IMR-90 (cell line): ENCODE results near the gene GATA5. TPM values are rescaled to one million over a fixed set of nuclear protein-coding genes. Genes with fewer than 3 reads are reported as not detected.

Source experiments
- ATAC-seq: fragments of 200-7000 bp; cut with Tn5 transposase; 2 replicates; pipeline ENCODE4 v1.9.1; 2020; ENCODE audit warnings: low read depth, mild to moderate bottlenecking, moderate library complexity
- BruUV-seq: library from RNA; stranded (reverse); fragments of 400-500 nt; replicated peaks from 2 replicates; lab custom pipeline; 2021; lab: Mats Ljungman, UMichigan
- CTCF ChIA-PET: fragments of 300-600 bp; formaldehyde crosslinking; extraction: SDS; loops from one replicate; lab custom pipeline; 2021; ENCODE audit warnings: antibody characterized with exemption; lab: Yijun Ruan, JAX
- POLR2A ChIA-PET: fragments of 300-600 bp; sonication (Branson Sonifier 250); formaldehyde crosslinking; loops from one replicate; lab custom pipeline; 2022; ENCODE audit warnings: antibody characterized with exemption; ENCODE audit not compliant: unreplicated experiment; lab: Charles Lee
- DNase-seq: peaks from one replicate; pipeline ENCODE4 v3.0.0; 2013
- H2AFZ ChIP-seq: replicated peaks from 2 replicates; pipeline ENCODE3; 2013; ENCODE audit warnings: low read length, mild to moderate bottlenecking; ENCODE audit not compliant: poor library complexity
- H2AK5ac ChIP-seq: 2 replicates; pipeline ENCODE4 v1.6.1; 2013; ENCODE audit warnings: low read depth, low read length, inconsistent platforms
- H2AK9ac ChIP-seq: replicated peaks from 2 replicates; pipeline ENCODE3; 2013; ENCODE audit warnings: mild to moderate bottlenecking, low read depth, low read length, moderate library complexity; ENCODE audit not compliant: poor library complexity
- H2BK120ac ChIP-seq: 2 replicates; pipeline ENCODE4 v1.6.1; 2013; ENCODE audit warnings: low read depth, low read length, inconsistent platforms
- H2BK15ac ChIP-seq: 3 replicates; pipeline ENCODE4 v1.6.1; 2013; ENCODE audit warnings: low read depth, low read length, inconsistent platforms
- H2BK20ac ChIP-seq: 2 replicates; pipeline ENCODE4 v1.6.1; 2013; ENCODE audit warnings: low read depth, mild to moderate bottlenecking, inconsistent platforms, low read length, moderate library complexity
- H2BK5ac ChIP-seq: 2 replicates; pipeline ENCODE4 v1.6.1; 2013; ENCODE audit warnings: mild to moderate bottlenecking, low read depth, low read length, inconsistent platforms; ENCODE audit not compliant: poor library complexity, severe bottlenecking
- H3K14ac ChIP-seq: replicated peaks from 2 replicates; pipeline ENCODE4 v1.6.1; 2013; ENCODE audit warnings: low read depth, low read length, inconsistent platforms
- H3K18ac ChIP-seq: 2 replicates; pipeline ENCODE4 v1.6.1; 2013; ENCODE audit warnings: low read depth, low read length, control low read depth
- H3K23ac ChIP-seq: 2 replicates; pipeline ENCODE4 v1.6.1; 2013; ENCODE audit warnings: low read depth, low read length, inconsistent platforms
- H3K27ac ChIP-seq: 2 replicates; pipeline ENCODE4 v1.5.1; 2013; ENCODE audit warnings: mild to moderate bottlenecking, control low read depth, low read length; ENCODE audit not compliant: insufficient read depth
- H3K27me3 ChIP-seq: 2 replicates; pipeline ENCODE4 v1.6.1; 2013; ENCODE audit warnings: low read length; ENCODE audit not compliant: control insufficient read depth, insufficient read depth
- H3K36me3 ChIP-seq: 2 replicates; pipeline ENCODE4 v1.6.1; 2013; ENCODE audit warnings: low read length, mixed read lengths; ENCODE audit not compliant: control insufficient read depth, insufficient read depth
- H3K4ac ChIP-seq: 2 replicates; pipeline ENCODE4 v1.6.1; 2013; ENCODE audit warnings: low read depth, low read length, inconsistent platforms
- H3K4me1 ChIP-seq: 2 replicates; pipeline ENCODE4 v1.6.1; 2013; ENCODE audit warnings: low read length, mixed read lengths; ENCODE audit not compliant: control insufficient read depth, insufficient read depth
- H3K4me2 ChIP-seq: 2 replicates; pipeline ENCODE4 v1.6.1; 2013; ENCODE audit warnings: low read depth, mild to moderate bottlenecking, control low read depth, low read length, moderate library complexity
- H3K4me3 ChIP-seq: 2 replicates; pipeline ENCODE4 v1.5.1; 2013; ENCODE audit warnings: low read depth, mild to moderate bottlenecking, control low read depth, low read length, moderate library complexity; ENCODE audit not compliant: insufficient read depth
- H3K56ac ChIP-seq: 2 replicates; pipeline ENCODE4 v1.6.1; 2013; ENCODE audit warnings: low read length, inconsistent platforms; ENCODE audit not compliant: insufficient read depth; ENCODE audit errors: extremely low read depth
- H3K79me1 ChIP-seq, 2 experiments: 2 replicates each; pipeline ENCODE4 v1.6.1; 2013; ENCODE audit warnings: low read length in 2 of 2, inconsistent platforms in 1 of 2, low read depth in 1 of 2
- H3K9ac ChIP-seq: 2 replicates; pipeline ENCODE4 v1.6.1; 2013; ENCODE audit warnings: low read depth, low read length, control low read depth
- H3K9me1 ChIP-seq: 2 replicates; pipeline ENCODE4 v1.6.1; 2013; ENCODE audit warnings: low read length, inconsistent platforms; ENCODE audit not compliant: insufficient read depth
- H3K9me3 ChIP-seq: 2 replicates; pipeline ENCODE4 v1.6.1; 2013; ENCODE audit warnings: low read length; ENCODE audit not compliant: control insufficient read depth, insufficient read depth
- H4K20me1 ChIP-seq: 2 replicates; pipeline ENCODE4 v1.6.1; 2013; ENCODE audit warnings: low read length, inconsistent platforms; ENCODE audit not compliant: insufficient read depth
- H4K5ac ChIP-seq: 2 replicates; pipeline ENCODE4 v1.6.1; 2013; ENCODE audit warnings: mild to moderate bottlenecking, low read depth, low read length, control low read depth
- H4K8ac ChIP-seq, 2 experiments: 2 replicates each; pipeline ENCODE4 v1.6.1; 2013; ENCODE audit warnings: low read depth in 2 of 2, low read length in 2 of 2, control low read depth in 1 of 2, inconsistent platforms in 1 of 2
- H4K91ac ChIP-seq: 2 replicates; pipeline ENCODE4 v1.6.1; 2013; ENCODE audit warnings: low read depth, low read length, inconsistent platforms; ENCODE audit not compliant: insufficient read depth
- CEBPB ChIP-seq: IDR thresholded peaks from 2 replicates; pipeline ENCODE4 v1.6.1; 2012; ENCODE audit warnings: low read depth, low read length, improper control_type of control experiment
- MAFK ChIP-seq: IDR thresholded peaks from 2 replicates; pipeline ENCODE4 v1.6.1; 2012; ENCODE audit warnings: low read depth, low read length, improper control_type of control experiment
- MXI1 ChIP-seq: IDR thresholded peaks from 2 replicates; pipeline ENCODE4 v1.6.1; 2012; ENCODE audit warnings: low read depth, mild to moderate bottlenecking, low read length, moderate library complexity, borderline replicate concordance
- POLR2A ChIP-seq: IDR thresholded peaks from 2 replicates; pipeline ENCODE4 v1.6.1; 2012; ENCODE audit warnings: mild to moderate bottlenecking, low read depth, low read length
- RCOR1 ChIP-seq: IDR thresholded peaks from 2 replicates; pipeline ENCODE4 v1.6.1; 2012; ENCODE audit warnings: mild to moderate bottlenecking, low read length, improper control_type of control experiment; ENCODE audit not compliant: insufficient replicate concordance
- WGBS, 2 experiments: methylation state at CpG; one replicate each; pipeline versions ENCODE4 v1.1.5 to v1.1.7; 2013; ENCODE audit warnings: missing lambda C conversion rate in 2 of 2; ENCODE audit not compliant: insufficient read length in 1 of 2; ENCODE audit errors: extremely low coverage in 2 of 2; 5-methylcytosine and 5-hydroxymethylcytosine counted together
- dilution Hi-C: fragments of 300-500 bp; cut with HindIII; formaldehyde crosslinking; loops from one replicate; pipeline ENCODE4 v1.14.3; 2018; ENCODE audit warnings: low sequenced_read_pairs; ENCODE audit not compliant: unreplicated experiment
- in situ Hi-C: fragments of 300-500 bp; cut with MboI; formaldehyde crosslinking; loops from 3 replicates; pipeline ENCODE4 v1.14.3; 2019; ENCODE audit warnings: low sequenced_read_pairs, inconsistent platforms, mixed read lengths
- intact Hi-C: fragments of 100-400 bp; cut with micrococcal nuclease; formaldehyde crosslinking; loops from 2 replicates; pipeline ENCODE4 v1.10.0; 2022
- polyA plus RNA-seq, 3 experiments: library from polyadenylated mRNA; depleted of rRNA; stranded (reverse); fragments of >200 nt; gene quantifications; 2 replicates each; pipeline ENCODE4 v1.2.3, GENCODE V29; 2012; ENCODE audit warnings: low replicate concordance in 1 of 3
- total RNA-seq: library from RNA; depleted of rRNA; stranded (reverse); fragments of >200 nt; gene quantifications from 2 replicates; pipeline ENCODE4 v1.2.3, GENCODE V29; 2012

Gene GATA5
- total and polyA plus RNA-seq, 2 of the 4 experiments (the other 2 are of a cell fraction), result not detected

GRCh38 chr20:62472941-62473585, 2.7 kb downstream of the GATA5 start:
- dilution Hi-C loops, result no loop called here
- H4K8ac ChIP-seq, result no peak overlapping the region
- H3K23ac ChIP-seq, result no peak overlapping the region
- 27% methylated on average over 6 of the region's 30 CpGs; no CpG with 5 or more reads in 1 of the 2 experiments for WGBS, 2 experiments
- no peak overlapping the region for H3K4me3 ChIP-seq
- H3K36me3 ChIP-seq, result no peaks in the 10 kb centered on the region
- no peak for TF ChIP-seq RCOR1
- no peak for TF ChIP-seq MAFK
- TF ChIP-seq POLR2A, result no peak
- no peak for TF ChIP-seq CEBPB
- no peak for TF ChIP-seq MXI1
- H4K5ac ChIP-seq, result no peak overlapping the region
- no peak overlapping the region for H3K56ac ChIP-seq
- no TSS peak for BruUV-seq
- no peak overlapping the region for H2AK9ac ChIP-seq
- H3K27ac ChIP-seq, result no peak overlapping the region
- H2AFZ ChIP-seq, result no peak overlapping the region
- H4K91ac ChIP-seq, result no peak overlapping the region
- H3K9me1 ChIP-seq, result no peaks in the 10 kb centered on the region
- H3K18ac ChIP-seq, result no peak overlapping the region
- H3K4me1 ChIP-seq, result no peaks in the 10 kb centered on the region
- no peak overlapping the region for H3K4me2 ChIP-seq
- no peak overlapping the region for H2AK5ac ChIP-seq
- H3K79me1 ChIP-seq, result no peaks in the 10 kb centered on the region
- no peak overlapping the region for H2BK15ac ChIP-seq
- no peak overlapping the region for H2BK5ac ChIP-seq
- CTCF ChIA-PET, result no interaction called here
- peaks cover 88% of the 10 kb centered on the region for H3K27me3 ChIP-seq
- ATAC-seq (no peak), DNase-seq (no peak)
- H3K9ac ChIP-seq, result no peak overlapping the region
- H3K4ac ChIP-seq, result no peak overlapping the region
- in situ Hi-C loops, result no loop called here
- H2BK20ac ChIP-seq, result no peak overlapping the region
- intact Hi-C loops, result no loop called here
- no peaks in the 10 kb centered on the region for H4K20me1 ChIP-seq
- no peak overlapping the region for H3K14ac ChIP-seq
- POLR2A ChIA-PET, result no interaction called here
- no peak overlapping the region for H2BK120ac ChIP-seq
- no peaks in the 10 kb centered on the region for H3K9me3 ChIP-seq
